Gastrocnemius medialis (tissue), 4 donors: ENCODE measurements around the gene UBE3C.

Experiments used
- CTCF ChIP-seq, 5 experiments: fragments of 450-650 bp in 3 of 5; fragments of 200-600 bp in 2 of 5; sonication (generic) in 2 of 5; IDR thresholded peaks in 4 of 5; conservative IDR thresholded peaks in 1 of 5; 1 replicate in 4 of 5; 2 replicates in 1 of 5; pipeline ENCODE4 v1.5.1; 2016 to 2019; ENCODE audit warnings: antibody characterized with exemption in 5 of 5, mild to moderate bottlenecking in 3 of 5, moderate library complexity in 3 of 5
- POLR2A ChIP-seq, 2 donors: fragments of 450-650 bp; IDR thresholded peaks; one replicate each; pipeline ENCODE4 v1.6.1; 2017; ENCODE audit warnings: antibody characterized with exemption in 2 of 2, mild to moderate bottlenecking in 2 of 2, moderate library complexity in 2 of 2

GRCh38 chr7:157139810-157140510 is 1.2 kb downstream of the UBE3C start:
- TF ChIP-seq CTCF (IDR thresholded peaks at IDR 0.05 in 4 of 5, conservative IDR thresholded peaks at IDR 0.05 in 1 of 5) (no peak), POLR2A (IDR thresholded peaks at IDR 0.05) (no peak)
